ENCODE measurements around the gene REV3L. TPM values are rescaled to one million over a fixed set of nuclear protein-coding genes. Genes with fewer than 3 reads are reported as not detected.

Gene REV3L
- total RNA-seq, 2 experiments from 2014 or later = 20.1 to 23.0 TPM

- POLR2A ChIA-PET = interaction anchor here (0.8 kb wide), 1 partner anchor 214 kb away, joined by 5 read pairs; a partner anchor contains a TSS
- peaks cover 19% of the 10 kb centered on the region for H3K36me3 Mint-ChIP-seq
- H3K4me1 Mint-ChIP-seq = peaks cover 32% of the 10 kb centered on the region
- no peaks in the 10 kb centered on the region for H3K27me3 Mint-ChIP-seq
- ATAC-seq (ENCODE audit: low read depth) (no peak), DNase-seq (no peak)
- no peaks in the 10 kb centered on the region for H3K9me3 Mint-ChIP-seq
- no peak overlapping the region for H3K4me3 Mint-ChIP-seq
- peak overlapping the region; percentile 22 for H3K27ac Mint-ChIP-seq
Measured at GRCh38 chr6:111472933-111473435, 10.0 kb downstream of the REV3L start.

- ATAC-seq (ENCODE audit: low read depth) (no peak), DNase-seq (no peak)
- H3K36me3 Mint-ChIP-seq = peaks cover 19% of the 10 kb centered on the region
- POLR2A ChIA-PET = interaction anchor here (0.8 kb wide), 1 partner anchor 213 kb away, joined by 5 read pairs; a partner anchor contains a TSS
- H3K9me3 Mint-ChIP-seq = no peaks in the 10 kb centered on the region
- no peak overlapping the region for H3K27ac Mint-ChIP-seq
- peaks cover 29% of the 10 kb centered on the region for H3K4me1 Mint-ChIP-seq
- no peaks in the 10 kb centered on the region for H3K27me3 Mint-ChIP-seq
- H3K4me3 Mint-ChIP-seq = no peak overlapping the region
Measured at GRCh38 chr6:111471958-111472357, 11.1 kb downstream of the REV3L start.

GRCh38 chr6:111471533-111471932 is 11.5 kb downstream of the REV3L start:
- Mint-ChIP-seq H3K9me3 (no peaks in the 10 kb centered on the region), H3K27me3 (no peaks in the 10 kb centered on the region), H3K36me3 (peaks cover 19% of the 10 kb centered on the region), H3K4me3 (no peak overlapping the region), H3K27ac (no peak overlapping the region), H3K4me1 (peaks cover 29% of the 10 kb centered on the region)
- POLR2A ChIA-PET = no interaction called here
- ATAC-seq (ENCODE audit: low read depth) (no peak), DNase-seq (no peak)

- Mint-ChIP-seq H3K4me3 (no peak overlapping the region), H3K9me3 (no peaks in the 10 kb centered on the region), H3K36me3 (peaks cover 19% of the 10 kb centered on the region), H3K4me1 (peaks cover 29% of the 10 kb centered on the region), H3K27ac (no peak overlapping the region), H3K27me3 (no peaks in the 10 kb centered on the region)
- ATAC-seq (ENCODE audit: low read depth) (no peak), DNase-seq (no peak)
- POLR2A ChIA-PET = no interaction called here
Measured at GRCh38 chr6:111470991-111471390, 12.0 kb downstream of the REV3L start.

- no peaks in the 10 kb centered on the region for H3K27me3 Mint-ChIP-seq
- peaks cover 27% of the 10 kb centered on the region for H3K4me1 Mint-ChIP-seq
- no peak overlapping the region for H3K27ac Mint-ChIP-seq
- no peaks in the 10 kb centered on the region for H3K9me3 Mint-ChIP-seq
- POLR2A ChIA-PET = no interaction called here
- no peak for ATAC-seq (ENCODE audit: low read depth)
- H3K4me3 Mint-ChIP-seq = no peak overlapping the region
- H3K36me3 Mint-ChIP-seq = peaks cover 19% of the 10 kb centered on the region
- DNase-seq = no peak
Measured at GRCh38 chr6:111469543-111469942, 13.5 kb downstream of the REV3L start.

- ATAC-seq (ENCODE audit: low read depth) (no peak), DNase-seq (no peak)
- Mint-ChIP-seq H3K27me3 (no peaks in the 10 kb centered on the region), H3K27ac (no peak overlapping the region), H3K4me1 (peaks cover 26% of the 10 kb centered on the region), H3K9me3 (no peaks in the 10 kb centered on the region), H3K36me3 (peaks cover 19% of the 10 kb centered on the region), H3K4me3 (no peak overlapping the region)
- POLR2A ChIA-PET = no interaction called here
Measured at GRCh38 chr6:111468329-111469012, 14.5 kb downstream of the REV3L start.

GRCh38 chr6:111464184-111464583 is 18.8 kb downstream of the REV3L start:
- no peak overlapping the region for H3K27ac Mint-ChIP-seq

DNA sequence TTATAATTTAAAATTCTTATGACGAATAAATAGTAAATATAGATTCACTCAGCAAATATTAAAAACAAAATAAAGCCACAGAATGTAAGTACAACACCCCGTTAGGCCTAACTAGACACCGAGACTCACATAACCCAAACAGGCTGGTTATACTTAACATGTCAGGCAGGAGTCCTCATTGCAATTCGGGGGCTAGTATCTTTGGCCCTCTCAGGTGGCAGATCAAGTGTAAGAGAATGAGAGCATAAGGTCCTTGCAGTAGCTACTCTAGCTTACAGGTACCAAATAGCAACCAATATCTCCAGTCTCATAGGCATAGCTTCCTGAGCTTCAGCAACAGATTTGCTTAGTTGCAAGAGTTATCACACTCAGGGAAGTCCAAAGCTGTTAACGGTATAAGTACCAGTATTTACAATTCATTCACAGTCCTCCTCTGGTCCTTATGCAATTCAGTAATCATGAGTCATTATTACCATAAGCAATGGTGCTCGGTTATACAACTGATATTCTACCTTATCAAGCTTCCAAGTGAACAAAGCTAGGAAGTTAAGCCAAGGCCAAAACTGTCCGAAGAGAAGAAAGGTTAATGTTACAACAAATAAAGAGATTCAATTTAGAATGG is 20.1 kb downstream of the REV3L start:
- Mint-ChIP-seq H3K27ac (no peak overlapping the region), H3K36me3 (peaks cover 27% of the 10 kb centered on the region), H3K4me3 (no peak overlapping the region), H3K4me1 (peaks cover 21% of the 10 kb centered on the region), H3K9me3 (peaks cover 15% of the 10 kb centered on the region), H3K27me3 (no peaks in the 10 kb centered on the region)
- DNase-seq (no peak), ATAC-seq (ENCODE audit: low read depth) (no peak)
- POLR2A ChIA-PET = no interaction called here

More at GRCh38 chr6:111464184-111464583, 18.8 kb downstream of the REV3L start:
- H3K4me1 Mint-ChIP-seq = peaks cover 24% of the 10 kb centered on the region
- H3K27me3 Mint-ChIP-seq = no peaks in the 10 kb centered on the region
- H3K36me3 Mint-ChIP-seq = peaks cover 19% of the 10 kb centered on the region
- POLR2A ChIA-PET = no interaction called here
- no peak for DNase-seq
- H3K9me3 Mint-ChIP-seq = peaks cover 7% of the 10 kb centered on the region
- ATAC-seq (ENCODE audit: low read depth) = no peak
- no peak overlapping the region for H3K4me3 Mint-ChIP-seq

DNA sequence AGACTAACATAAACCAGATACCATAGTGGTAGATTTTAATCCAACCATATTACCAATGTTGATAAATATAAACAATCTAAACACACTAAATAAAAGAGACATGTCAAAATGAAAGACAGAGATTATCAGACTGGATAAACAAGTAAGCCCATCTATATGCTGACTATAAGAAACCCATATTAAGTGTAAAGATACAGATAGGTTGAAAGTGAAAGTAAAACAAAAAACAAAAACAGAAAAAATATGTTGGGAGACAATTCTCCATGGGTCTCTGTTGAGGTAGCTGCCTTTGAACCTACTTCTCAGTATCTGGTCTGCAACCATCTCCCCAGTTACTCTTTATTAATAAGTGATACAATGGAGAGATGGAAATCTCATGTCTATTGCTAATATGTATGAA is 21.2 kb downstream of the REV3L start:
- POLR2A ChIA-PET = no interaction called here
- Mint-ChIP-seq H3K27me3 (no peaks in the 10 kb centered on the region), H3K36me3 (peaks cover 31% of the 10 kb centered on the region), H3K4me3 (peak overlapping the region; percentile 64), H3K27ac (peak overlapping the region; percentile 63), H3K4me1 (peaks cover 21% of the 10 kb centered on the region), H3K9me3 (peaks cover 17% of the 10 kb centered on the region)
- no peak for DNase-seq
- peak; percentile 83 for ATAC-seq (ENCODE audit: low read depth)

DNA sequence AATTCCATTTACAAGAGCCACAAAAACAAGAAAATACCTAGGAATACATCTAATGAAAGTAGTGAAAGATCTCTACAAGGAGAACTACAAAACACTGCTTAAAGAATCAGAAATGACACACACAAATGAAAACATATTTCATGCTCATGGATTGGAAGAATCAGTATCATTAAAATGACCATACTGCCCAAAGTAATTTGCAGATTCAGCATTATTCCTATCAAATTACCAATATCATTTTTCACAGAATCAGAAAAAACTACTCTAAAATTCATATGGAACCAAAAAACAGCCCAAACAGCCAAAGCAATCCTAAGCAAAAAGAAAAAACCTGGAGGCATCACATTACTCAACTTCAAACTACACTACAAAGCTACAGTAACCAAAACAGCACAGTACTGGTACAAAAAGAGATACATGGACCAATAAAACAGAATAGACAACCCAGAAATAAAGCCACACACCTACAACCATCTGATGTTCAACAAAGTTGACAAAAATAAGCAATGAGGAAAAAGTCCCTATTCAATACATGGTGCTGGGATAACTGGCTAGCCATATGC is 24.3 kb downstream of the REV3L start:
- POLR2A ChIA-PET = no interaction called here
- no peaks in the 10 kb centered on the region for H3K27me3 Mint-ChIP-seq
- H3K4me3 Mint-ChIP-seq = no peak overlapping the region
- peaks cover 22% of the 10 kb centered on the region for H3K4me1 Mint-ChIP-seq
- no peak overlapping the region for H3K27ac Mint-ChIP-seq
- no peak for ATAC-seq (ENCODE audit: low read depth)
- peaks cover 19% of the 10 kb centered on the region for H3K9me3 Mint-ChIP-seq
- no peak for DNase-seq
- peaks cover 43% of the 10 kb centered on the region for H3K36me3 Mint-ChIP-seq

GRCh38 chr6:111456208-111456607 is 26.8 kb downstream of the REV3L start:
- no peaks in the 10 kb centered on the region for H3K27me3 Mint-ChIP-seq
- POLR2A ChIA-PET = no interaction called here
- H3K9me3 Mint-ChIP-seq = peaks cover 19% of the 10 kb centered on the region
- no peak for ATAC-seq (ENCODE audit: low read depth)
- H3K36me3 Mint-ChIP-seq = peaks cover 43% of the 10 kb centered on the region
- H3K4me1 Mint-ChIP-seq = peaks cover 8% of the 10 kb centered on the region
- H3K4me3 Mint-ChIP-seq = no peak overlapping the region
- no peak overlapping the region for H3K27ac Mint-ChIP-seq
- no peak for DNase-seq

- no peak for ATAC-seq (ENCODE audit: low read depth)
- Mint-ChIP-seq H3K36me3 (peaks cover 13% of the 10 kb centered on the region), H3K27ac (no peak overlapping the region), H3K4me3 (no peak overlapping the region), H3K4me1 (peaks cover 4% of the 10 kb centered on the region), H3K27me3 (no peaks in the 10 kb centered on the region), H3K9me3 (no peaks in the 10 kb centered on the region)
- POLR2A ChIA-PET = no interaction called here
- no peak for DNase-seq
Measured at GRCh38 chr6:111450636-111451035, 32.4 kb downstream of the REV3L start.

GRCh38 chr6:111450087-111450486 is 32.9 kb downstream of the REV3L start:
- H3K4me3 Mint-ChIP-seq = no peak overlapping the region
- H3K9me3 Mint-ChIP-seq = no peaks in the 10 kb centered on the region
- POLR2A ChIA-PET = no interaction called here
- peaks cover 3% of the 10 kb centered on the region for H3K4me1 Mint-ChIP-seq
- no peaks in the 10 kb centered on the region for H3K27me3 Mint-ChIP-seq
- DNase-seq = no peak
- no peak for ATAC-seq (ENCODE audit: low read depth)
- H3K36me3 Mint-ChIP-seq = peaks cover 14% of the 10 kb centered on the region
- no peak overlapping the region for H3K27ac Mint-ChIP-seq

- H3K36me3 Mint-ChIP-seq = peaks cover 13% of the 10 kb centered on the region
- no peak for ATAC-seq (ENCODE audit: low read depth)
- no peak for DNase-seq
Measured at GRCh38 chr6:111449129-111449528, 33.9 kb downstream of the REV3L start.

More at GRCh38 chr6:111449129-111449528, 33.9 kb downstream of the REV3L start:
- Mint-ChIP-seq H3K27ac (no peak overlapping the region), H3K4me1 (peaks cover 3% of the 10 kb centered on the region), H3K27me3 (no peaks in the 10 kb centered on the region), H3K4me3 (no peak overlapping the region), H3K9me3 (no peaks in the 10 kb centered on the region)
- POLR2A ChIA-PET = no interaction called here
